ENCODE data around the gene PSME3IP1. TPM values are rescaled to one million over a fixed set of nuclear protein-coding genes. Genes with fewer than 3 reads are reported as not detected.

PSME3IP1 gene
- total RNA-seq, 1 donor = 70.2 TPM

DNA sequence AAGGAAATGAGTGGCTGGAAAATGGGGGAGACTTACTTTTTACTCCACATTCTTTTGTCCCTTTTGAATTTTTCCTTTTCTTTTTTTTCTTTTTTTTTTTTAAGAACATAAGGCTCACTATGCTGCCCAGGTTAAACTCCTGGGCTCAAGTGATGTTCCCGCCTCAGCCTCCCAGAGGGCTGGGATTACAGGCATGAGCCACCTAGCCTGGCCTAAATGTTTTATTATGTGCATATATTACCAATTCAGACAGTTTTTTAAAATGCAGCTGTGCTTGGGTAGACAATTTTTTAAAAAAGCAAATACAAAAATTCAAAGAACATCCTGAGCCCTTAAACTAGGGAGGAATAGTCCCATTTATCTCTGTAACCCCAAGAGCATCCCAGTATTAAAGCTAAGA is 28.3 kb downstream of the PSME3IP1 start:
- Histone ChIP-seq H3K27ac (ENCODE audit: low read depth, low read length) (no peak overlapping the region), H3K4me2 (ENCODE audit: insufficient read depth, low read length) (no peak overlapping the region), H3K27me3 (ENCODE audit: insufficient read depth, low read length) (no peaks in the 10 kb centered on the region), H3K9me3 (ENCODE audit: low read depth, low read length) (no peaks in the 10 kb centered on the region), H3K4me3 (ENCODE audit: insufficient read depth, low read length) (no peak overlapping the region), H3K36me3 (ENCODE audit: insufficient read depth, low read length) (peaks cover 40% of the 10 kb centered on the region), H2AFZ (ENCODE audit: low read length) (no peak overlapping the region), H4K20me1 (ENCODE audit: insufficient read depth, low read length) (no peaks in the 10 kb centered on the region), H3K4me1 (ENCODE audit: insufficient read depth, low read length) (no peaks in the 10 kb centered on the region), H3K79me2 (ENCODE audit: insufficient read depth, low read length) (no peaks in the 10 kb centered on the region)
- DNase-seq (ENCODE audit: insufficient read length, low spot score, missing footprints) = no peak
- TF ChIP-seq, protein P1, sequence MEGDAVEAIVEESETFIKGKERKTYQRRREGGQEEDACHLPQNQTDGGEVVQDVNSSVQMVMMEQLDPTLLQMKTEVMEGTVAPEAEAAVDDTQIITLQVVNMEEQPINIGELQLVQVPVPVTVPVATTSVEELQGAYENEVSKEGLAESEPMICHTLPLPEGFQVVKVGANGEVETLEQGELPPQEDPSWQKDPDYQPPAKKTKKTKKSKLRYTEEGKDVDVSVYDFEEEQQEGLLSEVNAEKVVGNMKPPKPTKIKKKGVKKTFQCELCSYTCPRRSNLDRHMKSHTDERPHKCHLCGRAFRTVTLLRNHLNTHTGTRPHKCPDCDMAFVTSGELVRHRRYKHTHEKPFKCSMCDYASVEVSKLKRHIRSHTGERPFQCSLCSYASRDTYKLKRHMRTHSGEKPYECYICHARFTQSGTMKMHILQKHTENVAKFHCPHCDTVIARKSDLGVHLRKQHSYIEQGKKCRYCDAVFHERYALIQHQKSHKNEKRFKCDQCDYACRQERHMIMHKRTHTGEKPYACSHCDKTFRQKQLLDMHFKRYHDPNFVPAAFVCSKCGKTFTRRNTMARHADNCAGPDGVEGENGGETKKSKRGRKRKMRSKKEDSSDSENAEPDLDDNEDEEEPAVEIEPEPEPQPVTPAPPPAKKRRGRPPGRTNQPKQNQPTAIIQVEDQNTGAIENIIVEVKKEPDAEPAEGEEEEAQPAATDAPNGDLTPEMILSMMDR (IDR thresholded peaks at IDR 0.05; ENCODE audit: extremely low read depth, low read depth, low read length) = no peak

DNA sequence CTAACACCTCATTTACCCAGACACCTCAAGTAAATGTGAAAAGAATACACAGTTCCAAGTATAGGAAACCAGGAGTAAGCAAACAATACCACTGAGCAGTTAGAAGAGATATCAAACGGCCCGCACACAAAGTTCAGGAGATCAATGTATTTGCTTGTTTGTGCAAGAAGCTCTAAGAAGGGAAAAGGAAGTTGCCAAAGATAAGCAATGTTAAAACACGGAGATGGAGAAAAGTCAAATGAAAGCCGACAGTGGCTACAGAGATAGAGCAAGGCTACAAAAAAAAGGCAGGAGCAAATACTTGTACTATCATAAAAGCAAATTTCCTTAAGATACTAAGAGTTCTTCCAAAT is 29.5 kb downstream of the PSME3IP1 start:
- TF ChIP-seq, protein P1 (IDR thresholded peaks at IDR 0.05; ENCODE audit: extremely low read depth, low read depth, low read length) = no peak

DNA sequence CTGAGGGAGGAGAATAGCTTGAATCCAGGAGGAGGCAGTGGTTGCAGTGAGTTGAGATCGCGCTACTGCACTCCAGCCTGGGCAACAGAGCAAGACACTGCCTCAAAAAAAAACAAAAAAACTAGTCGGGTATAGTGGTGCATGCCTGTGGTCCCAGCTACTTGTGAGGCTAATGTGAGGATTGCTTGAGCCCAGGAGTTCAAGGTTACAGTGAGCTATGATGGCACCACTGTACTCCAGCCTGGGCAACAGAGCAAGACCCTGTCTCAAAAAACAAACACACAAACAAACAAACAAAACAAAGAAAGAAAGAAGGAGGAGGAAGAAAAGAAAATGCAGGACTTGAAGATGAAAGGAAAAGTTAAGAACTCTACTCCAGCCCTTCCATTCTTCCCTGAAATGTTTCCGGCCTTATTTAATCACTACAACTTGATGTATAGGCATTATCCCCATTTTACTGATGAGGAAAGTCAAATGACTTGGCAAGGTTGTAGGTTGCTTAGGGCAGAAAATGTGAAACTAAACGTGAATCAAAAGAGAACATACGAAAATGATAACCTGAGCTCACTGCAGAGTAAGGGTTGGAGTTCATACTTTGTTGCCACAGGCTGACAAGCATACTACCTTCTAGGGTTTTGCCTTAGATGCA is 30.0 kb downstream of the PSME3IP1 start:
- Histone ChIP-seq H3K4me3 (ENCODE audit: insufficient read depth, low read length) (no peak overlapping the region), H3K79me2 (ENCODE audit: insufficient read depth, low read length) (no peaks in the 10 kb centered on the region), H3K4me1 (ENCODE audit: insufficient read depth, low read length) (no peaks in the 10 kb centered on the region), H3K36me3 (ENCODE audit: insufficient read depth, low read length) (peaks cover 41% of the 10 kb centered on the region), H3K27ac (ENCODE audit: low read depth, low read length) (no peak overlapping the region), H2AFZ (ENCODE audit: low read length) (no peak overlapping the region), H3K9me3 (ENCODE audit: low read depth, low read length) (no peaks in the 10 kb centered on the region), H4K20me1 (ENCODE audit: insufficient read depth, low read length) (no peaks in the 10 kb centered on the region), H3K4me2 (ENCODE audit: insufficient read depth, low read length) (no peak overlapping the region), H3K27me3 (ENCODE audit: insufficient read depth, low read length) (no peaks in the 10 kb centered on the region)
- no peak for DNase-seq (ENCODE audit: insufficient read length, low spot score, missing footprints)
- TF ChIP-seq, protein P1 (IDR thresholded peaks at IDR 0.05; ENCODE audit: extremely low read depth, low read depth, low read length) = no peak

More for the DNA sequence above, 29.5 kb downstream of the PSME3IP1 start:
- no peaks in the 10 kb centered on the region for H3K9me3 ChIP-seq (ENCODE audit: low read depth, low read length)
- no peak overlapping the region for H3K4me2 ChIP-seq (ENCODE audit: insufficient read depth, low read length)
- DNase-seq (ENCODE audit: insufficient read length, low spot score, missing footprints) = no peak
- H3K4me1 ChIP-seq (ENCODE audit: insufficient read depth, low read length) = no peaks in the 10 kb centered on the region
- no peaks in the 10 kb centered on the region for H3K79me2 ChIP-seq (ENCODE audit: insufficient read depth, low read length)
- H3K4me3 ChIP-seq (ENCODE audit: insufficient read depth, low read length) = no peak overlapping the region
- H3K27me3 ChIP-seq (ENCODE audit: insufficient read depth, low read length) = no peaks in the 10 kb centered on the region
- H2AFZ ChIP-seq (ENCODE audit: low read length) = no peak overlapping the region
- no peak overlapping the region for H3K27ac ChIP-seq (ENCODE audit: low read depth, low read length)
- H4K20me1 ChIP-seq (ENCODE audit: insufficient read depth, low read length) = no peaks in the 10 kb centered on the region
- H3K36me3 ChIP-seq (ENCODE audit: insufficient read depth, low read length) = peaks cover 41% of the 10 kb centered on the region

DNA sequence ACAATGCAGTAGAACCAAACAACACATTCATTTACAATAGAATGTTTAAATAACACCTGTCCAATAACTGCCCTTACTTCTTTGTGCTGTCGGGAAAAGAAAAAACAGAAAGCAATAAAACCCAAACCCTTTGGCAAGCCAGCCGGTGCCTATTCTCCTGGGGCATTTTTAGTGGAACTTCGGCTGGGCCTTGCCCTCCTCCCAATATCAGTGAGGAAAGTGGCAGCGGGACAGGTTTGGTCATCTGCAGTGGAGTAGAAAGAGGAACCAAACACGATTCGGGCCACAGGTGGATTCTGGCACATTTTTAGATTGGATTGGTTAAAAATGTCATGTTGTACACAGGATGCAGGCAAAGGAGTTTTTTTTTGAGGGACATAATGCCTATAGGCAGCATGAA is 32.0 kb downstream of the PSME3IP1 start:
- Histone ChIP-seq H3K27ac (ENCODE audit: low read depth, low read length) (no peak overlapping the region), H3K4me2 (ENCODE audit: insufficient read depth, low read length) (no peak overlapping the region), H3K27me3 (ENCODE audit: insufficient read depth, low read length) (no peaks in the 10 kb centered on the region), H2AFZ (ENCODE audit: low read length) (no peak overlapping the region), H3K9me3 (ENCODE audit: low read depth, low read length) (no peaks in the 10 kb centered on the region), H3K79me2 (ENCODE audit: insufficient read depth, low read length) (no peaks in the 10 kb centered on the region), H3K36me3 (ENCODE audit: insufficient read depth, low read length) (peaks cover 38% of the 10 kb centered on the region), H3K4me1 (ENCODE audit: insufficient read depth, low read length) (no peaks in the 10 kb centered on the region), H3K4me3 (ENCODE audit: insufficient read depth, low read length) (no peak overlapping the region), H4K20me1 (ENCODE audit: insufficient read depth, low read length) (no peaks in the 10 kb centered on the region)
- TF ChIP-seq, protein P1 (IDR thresholded peaks at IDR 0.05; ENCODE audit: extremely low read depth, low read depth, low read length) = no peak
- no peak for DNase-seq (ENCODE audit: insufficient read length, low spot score, missing footprints)

Measured in osteoblast (primary cell).